MM.1S (cell line): ENCODE data around the gene JDP2.

Source experiments
- DNase-seq: peaks from one replicate; pipeline ENCODE4 v3.0.0-alpha.2; 2015
- H2AFZ ChIP-seq: fragments of 300-600 bp; sonication (generic); 2 replicates; pipeline ENCODE4 v1.6.0; 2016; ENCODE audit warnings: antibody characterized with exemption, low read length
- H3F3A ChIP-seq: fragments of 300-600 bp; sonication (generic); 2 replicates; pipeline ENCODE4 v1.6.1; 2016; ENCODE audit warnings: mild to moderate bottlenecking, antibody characterized with exemption, low read length, moderate library complexity, mixed read lengths; ENCODE audit not compliant: insufficient read depth
- H3K27ac ChIP-seq: fragments of 300-600 bp; sonication (generic); 2 replicates; pipeline ENCODE4 v1.5.1; 2016; ENCODE audit warnings: mild to moderate bottlenecking, low read length
- H3K27me3 ChIP-seq: fragments of 300-600 bp; sonication (generic); replicated peaks from 2 replicates; pipeline ENCODE4 v1.6.0; 2016; ENCODE audit warnings: low read length; ENCODE audit not compliant: insufficient read depth
- H3K36me3 ChIP-seq: fragments of 300-600 bp; sonication (generic); replicated peaks from 2 replicates; pipeline ENCODE4 v1.6.1; 2016; ENCODE audit warnings: mild to moderate bottlenecking, low read length, mixed read lengths; ENCODE audit not compliant: insufficient read depth
- H3K4me1 ChIP-seq: fragments of 300-600 bp; sonication (generic); 2 replicates; pipeline ENCODE4 v1.6.1; 2016; ENCODE audit warnings: low read length, mixed read lengths
- H3K4me2 ChIP-seq: fragments of 300-600 bp; sonication (generic); 2 replicates; pipeline ENCODE4 v1.6.0; 2016; ENCODE audit warnings: low read depth, low read length
- H3K4me3 ChIP-seq: fragments of 300-600 bp; sonication (generic); 2 replicates; pipeline ENCODE4 v1.5.1; 2016; ENCODE audit warnings: low read length, mixed read lengths
- H3K79me2 ChIP-seq: fragments of 300-600 bp; sonication (generic); 2 replicates; pipeline ENCODE4 v1.6.1; 2016; ENCODE audit warnings: mixed run types, low read length, mixed read lengths
- H3K9ac ChIP-seq: fragments of 300-600 bp; sonication (generic); 2 replicates; pipeline ENCODE4 v1.6.1; 2016; ENCODE audit warnings: low read length, mixed read lengths
- H3K9me2 ChIP-seq: fragments of 300-600 bp; sonication (generic); replicated peaks from 2 replicates; pipeline ENCODE4 v1.6.1; 2016; ENCODE audit warnings: mild to moderate bottlenecking, low read length, mixed read lengths; ENCODE audit not compliant: insufficient read depth
- H3K9me3 ChIP-seq: fragments of 300-600 bp; sonication (generic); replicated peaks from 2 replicates; pipeline ENCODE4 v1.6.1; 2016; ENCODE audit warnings: mild to moderate bottlenecking, low read length, mixed read lengths; ENCODE audit not compliant: insufficient read depth
- H4K20me1 ChIP-seq: fragments of 300-600 bp; sonication (generic); 2 replicates; pipeline ENCODE4 v1.6.1; 2016; ENCODE audit warnings: mild to moderate bottlenecking, low read length, moderate library complexity, mixed read lengths; ENCODE audit not compliant: insufficient read depth
- EZH2 ChIP-seq: fragments of 300-600 bp; sonication (generic); optimal IDR thresholded peaks from 2 replicates; pipeline ENCODE3; 2017; ENCODE audit warnings: low read depth, mild to moderate bottlenecking, antibody characterized with exemption, low read length, mixed read lengths
- EZH2phosphoT487 ChIP-seq: fragments of 300-600 bp; sonication (generic); IDR thresholded peaks from 2 replicates; pipeline ENCODE4 v1.6.1; 2018; ENCODE audit warnings: antibody characterized with exemption, low read length
- TF ChIP-seq, protein P1 (sequence below): fragments of 300-600 bp; sonication (generic); IDR thresholded peaks from 2 replicates; pipeline ENCODE4 v1.5.1; 2016; ENCODE audit warnings: antibody characterized with exemption, low read length, mixed read lengths

JDP2 gene

GRCh38 chr14:75392686-75393641, 34.9 kb upstream of the JDP2 start:
- Histone ChIP-seq H3K4me1 (no peaks in the 10 kb centered on the region), H3K36me3 (no peaks in the 10 kb centered on the region), H3K79me2 (no peaks in the 10 kb centered on the region), H4K20me1 (no peaks in the 10 kb centered on the region), H2AFZ (no peak overlapping the region), H3K9me3 (no peaks in the 10 kb centered on the region), H3K27me3 (no peaks in the 10 kb centered on the region), H3K27ac (no peak overlapping the region), H3F3A (no peaks in the 10 kb centered on the region), H3K4me2 (no peak overlapping the region), H3K9ac (no peak overlapping the region), H3K4me3 (no peak overlapping the region), H3K9me2 (no peaks in the 10 kb centered on the region)
- DNase-seq: no peak
- TF ChIP-seq, protein P1, sequence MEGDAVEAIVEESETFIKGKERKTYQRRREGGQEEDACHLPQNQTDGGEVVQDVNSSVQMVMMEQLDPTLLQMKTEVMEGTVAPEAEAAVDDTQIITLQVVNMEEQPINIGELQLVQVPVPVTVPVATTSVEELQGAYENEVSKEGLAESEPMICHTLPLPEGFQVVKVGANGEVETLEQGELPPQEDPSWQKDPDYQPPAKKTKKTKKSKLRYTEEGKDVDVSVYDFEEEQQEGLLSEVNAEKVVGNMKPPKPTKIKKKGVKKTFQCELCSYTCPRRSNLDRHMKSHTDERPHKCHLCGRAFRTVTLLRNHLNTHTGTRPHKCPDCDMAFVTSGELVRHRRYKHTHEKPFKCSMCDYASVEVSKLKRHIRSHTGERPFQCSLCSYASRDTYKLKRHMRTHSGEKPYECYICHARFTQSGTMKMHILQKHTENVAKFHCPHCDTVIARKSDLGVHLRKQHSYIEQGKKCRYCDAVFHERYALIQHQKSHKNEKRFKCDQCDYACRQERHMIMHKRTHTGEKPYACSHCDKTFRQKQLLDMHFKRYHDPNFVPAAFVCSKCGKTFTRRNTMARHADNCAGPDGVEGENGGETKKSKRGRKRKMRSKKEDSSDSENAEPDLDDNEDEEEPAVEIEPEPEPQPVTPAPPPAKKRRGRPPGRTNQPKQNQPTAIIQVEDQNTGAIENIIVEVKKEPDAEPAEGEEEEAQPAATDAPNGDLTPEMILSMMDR: no peak
- TF ChIP-seq EZH2: no peak
- TF ChIP-seq EZH2phosphoT487: no peak

DNA sequence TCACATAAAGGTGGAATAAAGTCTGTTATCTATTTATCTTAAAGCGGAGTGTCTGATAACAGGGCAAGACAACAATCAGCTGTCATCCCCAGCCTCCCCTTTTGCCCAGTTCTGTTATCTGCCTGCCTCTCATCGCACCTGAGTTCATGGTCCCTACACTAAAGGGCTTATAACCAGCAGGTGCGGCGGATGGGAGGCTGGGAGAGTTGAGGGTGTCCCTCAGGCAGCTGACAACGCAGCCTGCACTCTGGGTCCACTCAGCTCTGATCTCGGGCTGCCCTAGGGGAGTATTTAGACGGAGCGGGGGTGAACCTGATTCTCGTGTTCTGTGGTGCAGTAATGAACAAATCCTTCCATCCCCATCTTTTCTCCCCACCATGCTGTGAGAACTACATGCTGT, 34.0 kb upstream of the JDP2 start:
- Histone ChIP-seq H3K9ac (no peak overlapping the region), H3K4me2 (no peak overlapping the region), H3K9me3 (no peaks in the 10 kb centered on the region), H3K9me2 (no peaks in the 10 kb centered on the region), H3K4me1 (no peaks in the 10 kb centered on the region), H3K27ac (no peak overlapping the region), H3K36me3 (no peaks in the 10 kb centered on the region), H3K4me3 (no peak overlapping the region), H3F3A (no peaks in the 10 kb centered on the region), H2AFZ (no peak overlapping the region), H4K20me1 (no peaks in the 10 kb centered on the region), H3K27me3 (no peaks in the 10 kb centered on the region), H3K79me2 (no peaks in the 10 kb centered on the region)
- DNase-seq: no peak
- TF ChIP-seq EZH2phosphoT487 (no peak), EZH2 (no peak)
- TF ChIP-seq, protein P1: no peak

DNA sequence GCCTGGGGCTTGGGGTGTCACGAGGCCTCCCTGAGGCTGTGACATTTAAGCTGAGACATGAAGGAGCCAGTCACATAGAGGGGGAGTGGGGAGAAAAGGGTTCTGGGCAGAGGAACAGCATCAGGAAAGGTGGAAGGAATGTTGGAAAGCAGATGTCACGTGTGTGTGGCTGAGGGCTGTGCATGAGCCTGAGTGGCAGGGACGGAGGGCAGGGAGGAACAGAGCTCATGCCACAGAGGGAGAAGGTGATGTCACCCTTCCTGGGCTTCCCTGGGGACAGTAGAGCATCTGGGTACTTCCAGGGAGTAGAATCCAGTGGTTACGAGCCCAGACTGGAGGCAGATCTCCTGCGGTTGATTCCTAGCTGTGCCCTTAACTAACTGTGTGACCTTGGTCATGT, 32.0 kb upstream of the JDP2 start:
- no peaks in the 10 kb centered on the region for H3K36me3 ChIP-seq
- no peak overlapping the region for H3K27ac ChIP-seq
- no peaks in the 10 kb centered on the region for H3K9me2 ChIP-seq
- no peak for DNase-seq
- H3K4me2 ChIP-seq: no peak overlapping the region
- H3K79me2 ChIP-seq: no peaks in the 10 kb centered on the region
- TF ChIP-seq EZH2phosphoT487 (no peak), EZH2 (no peak)
- TF ChIP-seq, protein P1: no peak
- H3F3A ChIP-seq: no peaks in the 10 kb centered on the region
- no peak overlapping the region for H3K9ac ChIP-seq
- no peaks in the 10 kb centered on the region for H3K27me3 ChIP-seq
- H3K9me3 ChIP-seq: no peaks in the 10 kb centered on the region
- H4K20me1 ChIP-seq: no peaks in the 10 kb centered on the region
- H3K4me3 ChIP-seq: no peak overlapping the region
- H2AFZ ChIP-seq: no peak overlapping the region
- H3K4me1 ChIP-seq: no peaks in the 10 kb centered on the region
